ENCODE results near the gene MLANA.

MLANA gene

GRCh38 chr9:5851445-5851844 lies 39.2 kb upstream of the MLANA start:
- no peaks in the 10 kb centered on the region for H3K27me3 ChIP-seq
- H3K27ac ChIP-seq: no peak overlapping the region
- no peak for TF ChIP-seq Cebpa-rat (IDR thresholded peaks at IDR 0.05)
- 0 out of 2 replicates have a peak, but pooled peaks cover 4% of the 10 kb centered on the region for H3K9me3 ChIP-seq
- peaks cover 6% of the 10 kb centered on the region; the same call in 1 of the 2 replicates for H3K4me1 ChIP-seq
- H3K4me2 ChIP-seq: no peak overlapping the region
- H3K9ac ChIP-seq: no peak overlapping the region
- no peaks in the 10 kb centered on the region for H4K20me1 ChIP-seq
- H3K4me3 ChIP-seq: no peak overlapping the region
- no peaks in the 10 kb centered on the region for H3K36me3 ChIP-seq

- Histone ChIP-seq H3K27ac (no peak overlapping the region), H4K20me1 (no peaks in the 10 kb centered on the region), H3K4me3 (no peak overlapping the region), H3K4me1 (no peaks in the 10 kb centered on the region), H3K27me3 (no peaks in the 10 kb centered on the region), H3K9ac (no peak overlapping the region), H3K36me3 (no peaks in the 10 kb centered on the region), H3K4me2 (no peak overlapping the region), H3K9me3 (0 out of 2 replicates have a peak, but pooled peaks cover 4% of the 10 kb centered on the region)
- TF ChIP-seq Cebpa-rat (IDR thresholded peaks at IDR 0.05): no peak
These were observed 37.7 kb upstream of the MLANA start for GRCh38 chr9:5852987-5853386.

- no peaks in the 10 kb centered on the region for H3K36me3 ChIP-seq
- no peak for TF ChIP-seq Cebpa-rat (IDR thresholded peaks at IDR 0.05)
- no peaks in the 10 kb centered on the region for H3K4me1 ChIP-seq
- H3K9ac ChIP-seq: no peak overlapping the region
- H3K27me3 ChIP-seq: no peaks in the 10 kb centered on the region
- no peaks in the 10 kb centered on the region for H4K20me1 ChIP-seq
- H3K4me3 ChIP-seq: no peak overlapping the region
- 0 out of 2 replicates have a peak, but pooled peaks cover 4% of the 10 kb centered on the region for H3K9me3 ChIP-seq
- no peak overlapping the region for H3K27ac ChIP-seq
- H3K4me2 ChIP-seq: no peak overlapping the region
These were observed 37.1 kb upstream of the MLANA start for GRCh38 chr9:5853617-5854016.

- no peaks in the 10 kb centered on the region for H4K20me1 ChIP-seq
- no peak overlapping the region for H3K9ac ChIP-seq
- no peak for TF ChIP-seq Cebpa-rat (IDR thresholded peaks at IDR 0.05)
These were observed 36.5 kb upstream of the MLANA start for GRCh38 chr9:5854063-5854790.

GRCh38 chr9:5857928-5858327 lies 32.8 kb upstream of the MLANA start:
- Histone ChIP-seq H3K27ac (no peak overlapping the region), H3K9ac (no peak overlapping the region), H3K4me1 (no peaks in the 10 kb centered on the region), H3K27me3 (no peaks in the 10 kb centered on the region), H4K20me1 (no peaks in the 10 kb centered on the region), H3K4me2 (no peak overlapping the region), H3K9me3 (0 out of 2 replicates have a peak, but pooled peaks cover 4% of the 10 kb centered on the region), H3K4me3 (no peak overlapping the region), H3K36me3 (no peaks in the 10 kb centered on the region)
- no peak for TF ChIP-seq Cebpa-rat (IDR thresholded peaks at IDR 0.05)

More at GRCh38 chr9:5854063-5854790, 36.5 kb upstream of the MLANA start:
- Histone ChIP-seq H3K9me3 (0 out of 2 replicates have a peak, but pooled peaks cover 4% of the 10 kb centered on the region), H3K4me2 (no peak overlapping the region), H3K4me1 (no peaks in the 10 kb centered on the region), H3K27ac (no peak overlapping the region), H3K4me3 (no peak overlapping the region), H3K36me3 (no peaks in the 10 kb centered on the region), H3K27me3 (no peaks in the 10 kb centered on the region)

- no peak for TF ChIP-seq Cebpa-rat (IDR thresholded peaks at IDR 0.05)
These were observed 31.9 kb upstream of the MLANA start for GRCh38 chr9:5858833-5859232.

GRCh38 chr9:5863092-5863746 lies 27.5 kb upstream of the MLANA start:
- Histone ChIP-seq H3K4me3 (no peak overlapping the region), H4K20me1 (no peaks in the 10 kb centered on the region), H3K36me3 (no peaks in the 10 kb centered on the region), H3K27me3 (no peaks in the 10 kb centered on the region), H3K4me1 (no peaks in the 10 kb centered on the region), H3K4me2 (no peak overlapping the region), H3K9me3 (no peaks in the 10 kb centered on the region), H3K9ac (no peak overlapping the region), H3K27ac (no peak overlapping the region)
- TF ChIP-seq Cebpa-rat (IDR thresholded peaks at IDR 0.05): no peak

More at GRCh38 chr9:5858833-5859232, 31.9 kb upstream of the MLANA start:
- no peaks in the 10 kb centered on the region for H3K4me1 ChIP-seq
- H3K9me3 ChIP-seq: 0 out of 2 replicates have a peak, but pooled peaks cover 4% of the 10 kb centered on the region
- no peak overlapping the region for H3K4me2 ChIP-seq
- no peaks in the 10 kb centered on the region for H4K20me1 ChIP-seq
- H3K9ac ChIP-seq: no peak overlapping the region
- no peaks in the 10 kb centered on the region for H3K36me3 ChIP-seq
- H3K4me3 ChIP-seq: no peak overlapping the region
- H3K27me3 ChIP-seq: no peaks in the 10 kb centered on the region
- no peak overlapping the region for H3K27ac ChIP-seq

GRCh38 chr9:5864446-5864845 lies 26.2 kb upstream of the MLANA start:
- Histone ChIP-seq H4K20me1 (no peaks in the 10 kb centered on the region), H3K9ac (no peak overlapping the region), H3K27ac (no peak overlapping the region), H3K9me3 (no peaks in the 10 kb centered on the region), H3K4me1 (no peaks in the 10 kb centered on the region), H3K27me3 (no peaks in the 10 kb centered on the region), H3K4me3 (no peak overlapping the region), H3K4me2 (no peak overlapping the region), H3K36me3 (no peaks in the 10 kb centered on the region)
- TF ChIP-seq Cebpa-rat (IDR thresholded peaks at IDR 0.05): no peak

- Histone ChIP-seq H3K27me3 (no peaks in the 10 kb centered on the region), H3K4me1 (no peaks in the 10 kb centered on the region), H4K20me1 (no peaks in the 10 kb centered on the region), H3K4me2 (no peak overlapping the region), H3K9me3 (no peaks in the 10 kb centered on the region), H3K36me3 (no peaks in the 10 kb centered on the region), H3K27ac (no peak overlapping the region), H3K9ac (no peak overlapping the region), H3K4me3 (no peak overlapping the region)
- TF ChIP-seq Cebpa-rat (IDR thresholded peaks at IDR 0.05): no peak
These were observed 24.4 kb upstream of the MLANA start for GRCh38 chr9:5866272-5866671.

- no peak overlapping the region for H3K9ac ChIP-seq
- no peaks in the 10 kb centered on the region for H4K20me1 ChIP-seq
- no peaks in the 10 kb centered on the region for H3K4me1 ChIP-seq
- TF ChIP-seq Cebpa-rat (IDR thresholded peaks at IDR 0.05): no peak
- no peak overlapping the region for H3K4me2 ChIP-seq
- H3K9me3 ChIP-seq: no peaks in the 10 kb centered on the region
- H3K36me3 ChIP-seq: no peaks in the 10 kb centered on the region
- no peaks in the 10 kb centered on the region for H3K27me3 ChIP-seq
- H3K27ac ChIP-seq: no peak overlapping the region
- no peak overlapping the region for H3K4me3 ChIP-seq
These were observed 24.0 kb upstream of the MLANA start for GRCh38 chr9:5866685-5867084.

Data from BLaER1 (cell line).